Measurements from ENCODE around the gene UBP1. TPM values are rescaled to one million over a fixed set of nuclear protein-coding genes. Genes with fewer than 3 reads are reported as not detected.

Gene UBP1
- total RNA-seq = 35.6 and 36.7 TPM in 2 replicates

GRCh38 chr3:33440328-33441224 lies at the start of gene UBP1:
Gene UBP1 (minus strand): TSS chr3:33440405. CDS start chr3:33439848, 557 bp downstream.

Other genes starting within 250 kb of the UBP1 start
- 2.5 and 7.5 TPM in 2 replicates for gene SUSD5, start 221.6 kb downstream of the UBP1 start, total RNA-seq
- gene FBXL2, start 163.0 kb downstream of the UBP1 start, total RNA-seq = 10.4 and 22.8 TPM in 2 replicates